H1 (cell line): ENCODE measurements around the gene MRPL55. TPM values are rescaled to one million over a fixed set of nuclear protein-coding genes. Genes with fewer than 3 reads are reported as not detected.

Experiments used
- CTCF ChIA-PET: fragments of 300-600 bp; sonication (Branson Sonifier 250); formaldehyde crosslinking; loops from one replicate; lab custom pipeline; 2021; ENCODE audit not compliant: partially characterized antibody; lab: Charles Lee
- POLR2A ChIA-PET: fragments of 300-600 bp; sonication (Branson Sonifier 250); formaldehyde crosslinking; loops from one replicate; lab custom pipeline; 2021; ENCODE audit warnings: inconsistent platforms; ENCODE audit not compliant: partially characterized antibody; lab: Charles Lee
- DNase-seq, 2 experiments: peaks; one replicate each; pipeline versions ENCODE4 v3.0.0 to v3.0.0-alpha.2; 2010 to 2022; ENCODE audit warnings: low spot score in 2 of 2, low read depth in 1 of 2, mixed read lengths in 1 of 2
- FAIRE-seq: peaks from 2 replicates; lab custom pipeline; 2011; peaks lifted over from hg19 to GRCh38; lab: Jason Lieb, UNC
- H2AFZ ChIP-seq: 2 replicates; pipeline ENCODE4 v1.8.1; 2012; ENCODE audit warnings: low read length, inconsistent platforms
- H2AK5ac ChIP-seq: 2 replicates; pipeline ENCODE4 v1.6.1; 2013; ENCODE audit warnings: low read depth, low read length
- H2BK120ac ChIP-seq: replicated peaks from 2 replicates; pipeline ENCODE3; 2013; ENCODE audit warnings: low read depth, low read length, inconsistent platforms
- H2BK12ac ChIP-seq: 2 replicates; pipeline ENCODE4 v1.6.1; 2013; ENCODE audit warnings: low read depth, low read length
- H2BK15ac ChIP-seq: 2 replicates; pipeline ENCODE4 v1.6.1; 2013; ENCODE audit warnings: low read length
- H2BK20ac ChIP-seq: 2 replicates; pipeline ENCODE4 v1.6.1; 2013; ENCODE audit warnings: low read length
- H2BK5ac ChIP-seq: 2 replicates; pipeline ENCODE4 v1.6.1; 2013; ENCODE audit warnings: low read depth, low read length
- H3K14ac ChIP-seq: 2 replicates; pipeline ENCODE4 v1.6.1; 2013; ENCODE audit warnings: inconsistent platforms; ENCODE audit not compliant: insufficient read length
- H3K18ac ChIP-seq: 2 replicates; pipeline ENCODE4 v1.6.1; 2013; ENCODE audit warnings: low read length; ENCODE audit errors: extremely low read depth
- H3K23ac ChIP-seq: 2 replicates; pipeline ENCODE4 v1.6.1; 2013; ENCODE audit warnings: inconsistent platforms; ENCODE audit not compliant: insufficient read length
- H3K23me2 ChIP-seq: 2 replicates; pipeline ENCODE4 v1.6.1; 2013; ENCODE audit warnings: low read depth, low read length
- H3K27ac ChIP-seq: 2 replicates; pipeline ENCODE4 v1.6.1; 2011; ENCODE audit warnings: low read depth, low read length, inconsistent platforms
- H3K27me3 ChIP-seq, 4 experiments: replicated peaks in 1 of 4; 1 replicate in 1 of 4; 2 replicates in 3 of 4; pipeline versions ENCODE4 v1.6.1 to v1.8.1; 2011 to 2013; ENCODE audit warnings: low read length in 3 of 4, mild to moderate bottlenecking in 3 of 4, inconsistent platforms in 2 of 4, mixed read lengths in 2 of 4, moderate library complexity in 1 of 4; ENCODE audit not compliant: control insufficient read depth in 3 of 4, insufficient read depth in 3 of 4; ENCODE audit errors: extremely low read depth in 1 of 4
- H3K36me3 ChIP-seq, 4 experiments: 2 replicates each; pipeline versions ENCODE4 v1.6.1 to v1.8.1; 2011 to 2013; ENCODE audit warnings: mild to moderate bottlenecking in 4 of 4, low read length in 3 of 4, moderate library complexity in 2 of 4, control low read depth in 1 of 4, inconsistent platforms in 1 of 4; ENCODE audit not compliant: insufficient read depth in 4 of 4, control insufficient read depth in 2 of 4
- H3K4ac ChIP-seq: replicated peaks from 2 replicates; pipeline ENCODE3; 2013; ENCODE audit warnings: low read length, low read depth, mixed read lengths, inconsistent platforms; ENCODE audit not compliant: insufficient read length
- H3K4me1 ChIP-seq, 4 experiments: replicated peaks in 1 of 4; 1 replicate in 1 of 4; 2 replicates in 3 of 4; pipeline versions ENCODE4 v1.6.1 to v1.8.1; 2011 to 2013; ENCODE audit warnings: low read length in 3 of 4, inconsistent platforms in 2 of 4, mixed read lengths in 1 of 4; ENCODE audit not compliant: insufficient read depth in 4 of 4, control insufficient read depth in 3 of 4
- H3K4me2 ChIP-seq, 2 experiments: 2 replicates each; pipeline versions ENCODE4 v1.6.1 to v1.8.1; 2011 to 2013; ENCODE audit warnings: low read depth in 2 of 2, low read length in 2 of 2, control low read depth in 1 of 2, inconsistent platforms in 1 of 2, mild to moderate bottlenecking in 1 of 2; ENCODE audit not compliant: insufficient read depth in 1 of 2
- H3K4me3 ChIP-seq, 4 experiments: fragments of 200-600, 300-600 bp in 1 of 4; sonication (generic), shearing (Covaris generic), sonication (Bioruptor Twin) in 1 of 4; 2 replicates each; pipeline versions ENCODE4 v1.5.1 to v1.8.1; 2011 to 2016; ENCODE audit warnings: low read length in 4 of 4, low read depth in 3 of 4, control low read depth in 2 of 4, inconsistent platforms in 2 of 4, mild to moderate bottlenecking in 2 of 4, mixed read lengths in 1 of 4, moderate library complexity in 1 of 4; ENCODE audit not compliant: insufficient read depth in 2 of 4; ENCODE audit errors: extremely low read depth in 1 of 4
- H3K56ac ChIP-seq: replicated peaks from 2 replicates; pipeline ENCODE3; 2013; ENCODE audit warnings: low read depth, mild to moderate bottlenecking, mixed read lengths, low read length, inconsistent platforms; ENCODE audit not compliant: insufficient read length
- H3K79me1 ChIP-seq: 2 replicates; pipeline ENCODE4 v1.6.1; 2013; ENCODE audit warnings: low read depth, low read length, control low read depth
- H3K79me2 ChIP-seq, 2 experiments: 2 replicates each; pipeline versions ENCODE4 v1.6.1 to v1.8.1; 2012 to 2013; ENCODE audit warnings: low read length in 2 of 2, mild to moderate bottlenecking in 2 of 2, inconsistent platforms in 1 of 2; ENCODE audit not compliant: insufficient read depth in 2 of 2, control insufficient read depth in 1 of 2
- H3K9ac ChIP-seq, 4 experiments: replicated peaks in 1 of 4; 1 replicate in 1 of 4; 2 replicates in 3 of 4; pipeline versions ENCODE4 v1.6.1 to v1.8.1; 2011 to 2013; ENCODE audit warnings: low read depth in 3 of 4, low read length in 3 of 4, control low read depth in 2 of 4, mild to moderate bottlenecking in 2 of 4, moderate library complexity in 2 of 4, inconsistent platforms in 1 of 4; ENCODE audit errors: extremely low read depth in 1 of 4
- H3K9me3 ChIP-seq, 2 experiments: 2 replicates each; pipeline versions ENCODE4 v1.6.1 to v1.8.1; 2012 to 2013; ENCODE audit warnings: mild to moderate bottlenecking in 2 of 2, moderate library complexity in 2 of 2, control low read depth in 1 of 2, inconsistent platforms in 1 of 2, low read depth in 1 of 2, low read length in 1 of 2, mixed read lengths in 1 of 2; ENCODE audit not compliant: insufficient read depth in 2 of 2
- H4K20me1 ChIP-seq, 2 experiments: replicated peaks in 1 of 2; 2 replicates each; pipeline versions ENCODE3 to v1.8.1; 2011 to 2013; ENCODE audit warnings: inconsistent platforms in 2 of 2, low read length in 2 of 2, mild to moderate bottlenecking in 1 of 2; ENCODE audit not compliant: insufficient read depth in 2 of 2, control insufficient read depth in 1 of 2
- H4K5ac ChIP-seq: 2 replicates; pipeline ENCODE4 v1.6.1; 2013; ENCODE audit warnings: low read length, low read depth, mixed read lengths, inconsistent platforms; ENCODE audit not compliant: insufficient read length
- H4K8ac ChIP-seq: 2 replicates; pipeline ENCODE4 v1.8.0; 2013; ENCODE audit warnings: mild to moderate bottlenecking, moderate library complexity, low read length, inconsistent platforms; ENCODE audit not compliant: insufficient read depth; ENCODE audit errors: extremely low read depth
- H4K91ac ChIP-seq: replicated peaks from 2 replicates; pipeline ENCODE3; 2013; ENCODE audit warnings: low read length, mixed read lengths, inconsistent platforms; ENCODE audit not compliant: insufficient read length
- CEBPB ChIP-seq: IDR thresholded peaks from 2 replicates; pipeline ENCODE4 v1.6.1; 2012; ENCODE audit warnings: low read depth, low read length
- MAFK ChIP-seq: IDR thresholded peaks from 2 replicates; pipeline ENCODE4 v1.6.1; 2012; ENCODE audit warnings: low read depth, mild to moderate bottlenecking, improper control_type of control experiment, low read length
- SP4 ChIP-seq: IDR thresholded peaks from 2 replicates; pipeline ENCODE4 v1.6.1; 2012; ENCODE audit warnings: low read length, inconsistent platforms
- WGBS, 2 experiments: shearing (Covaris generic) in 1 of 2; methylation state at CpG; one replicate each; pipeline versions ENCODE4 v1.1.6 to v1.1.7; 2013 to 2015; ENCODE audit warnings: low lambda C conversion rate in 2 of 2, mixed read lengths in 2 of 2, inconsistent platforms in 1 of 2, low coverage in 1 of 2, missing lambda C conversion rate in 1 of 2; ENCODE audit not compliant: insufficient replicate concordance in 2 of 2, insufficient coverage in 1 of 2, insufficient read length in 1 of 2; ENCODE audit errors: extremely low coverage in 1 of 2, missing lambda C conversion rate in 1 of 2; 5-methylcytosine and 5-hydroxymethylcytosine counted together
- polyA plus RNA-seq, 7 experiments: library from polyadenylated mRNA; depleted of rRNA in 3 of 7; stranded (reverse) in 5 of 7; unstranded in 2 of 7; fragments of >200 nt in 5 of 7; fragments of 200-250 nt in 2 of 7; gene quantifications; 1 replicate in 5 of 7; 2 replicates in 1 of 7; 4 replicates in 1 of 7; pipeline versions ENCODE4 v1.2.1 to v1.2.3, GENCODE V29; 2011 to 2013; ENCODE audit warnings: missing spikeins in 2 of 7, mixed read lengths in 2 of 7
- total RNA-seq: library from RNA; stranded (reverse); fragmentation: NEBNext Ultra II Directional; extraction: Animal tissue kit (Norgen Biotek cat#: 25700); gene quantifications from 2 replicates; pipeline ENCODE4 v1.2.1, GENCODE V29; 2021

The MRPL55 gene
- total and polyA plus RNA-seq, 2 of the 8 experiments (the other 6 are each of a cell fraction or from before 2014, with no cell fraction given): 59.0 to 244 TPM

DNA sequence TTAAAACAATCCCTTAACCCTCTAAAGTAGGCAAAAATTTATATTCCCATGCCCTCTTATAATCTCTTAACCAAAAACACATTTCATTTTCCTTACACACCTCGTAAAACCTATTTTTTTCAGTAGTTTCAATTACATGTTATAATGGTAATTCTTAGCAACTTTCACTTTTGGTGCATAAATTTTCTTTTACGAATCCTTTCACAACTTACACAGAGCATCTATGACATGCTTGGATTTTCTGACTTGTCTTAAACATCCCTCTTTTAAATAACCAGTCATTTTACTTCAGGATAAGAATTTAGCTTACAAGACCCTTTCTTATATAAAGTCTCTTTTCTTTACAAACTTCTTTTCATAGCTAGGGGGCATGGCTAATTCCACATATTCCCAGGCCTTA is 8.9 kb upstream of the MRPL55 start:
- Histone ChIP-seq H3K27me3 (no peaks in the 10 kb centered on the region; a peak in 2 of 7 replicates), H3K23ac (no peak overlapping the region), H4K91ac (no peak overlapping the region), H2AFZ (no peak overlapping the region), H2BK5ac (no peak overlapping the region), H3K9ac (no peak overlapping the region), H2BK20ac (no peak overlapping the region), H3K23me2 (no peaks in the 10 kb centered on the region), H4K8ac (no peak overlapping the region), H3K79me1 (no peaks in the 10 kb centered on the region), H3K4me3 (no peak overlapping the region), H2BK12ac (no peak overlapping the region), H3K79me2 (no peaks in the 10 kb centered on the region), H2BK120ac (no peak overlapping the region), H3K4me2 (no peak overlapping the region), H3K36me3 (no peaks in the 10 kb centered on the region), H2AK5ac (no peak overlapping the region), H3K9me3 (peaks cover 19 to 20% of the 10 kb centered on the region in 2 experiments), H3K18ac (no peak overlapping the region), H4K5ac (no peak overlapping the region), H3K27ac (no peak overlapping the region), H3K14ac (no peak overlapping the region), H3K4me1 (no peaks in the 10 kb centered on the region), H2BK15ac (no peak overlapping the region), H3K4ac (no peak overlapping the region), H3K56ac (no peak overlapping the region), H4K20me1 (no peaks in the 10 kb centered on the region)
- POLR2A ChIA-PET: no interaction called here
- WGBS, 2 experiments: 69 to 86% methylated on average over 1 to 2 of the region's 2 CpGs
- CTCF ChIA-PET: interaction anchor here (1.5 to 2.4 kb wide), 2 partner anchors 12 to 397 kb away, joined by 4 to 10 read pairs; no protein-coding TSS in a partner anchor
- no peak for DNase-seq
- no peak for FAIRE-seq
- TF ChIP-seq SP4: no peak
- TF ChIP-seq CEBPB: no peak
- TF ChIP-seq MAFK: no peak
